GM13977 (cell line): Measurements from ENCODE around the gene LAIR1.
"Not testable (repeated sequence)": the region's sequence is repeated elsewhere in the genome, so short reads cannot be mapped to it uniquely, and the experiment has no call there.

Source experiments
- DNase-seq: peaks from one replicate; pipeline ENCODE4 v3.0.0; 2012; ENCODE audit warnings: low spot score
- CTCF ChIP-seq: IDR thresholded peaks from 2 replicates; pipeline ENCODE4 v1.5.1; 2012; ENCODE audit warnings: mild to moderate bottlenecking, control low read depth; ENCODE audit not compliant: insufficient read depth; ENCODE audit errors: extremely low read depth, missing control alignments
- in situ Hi-C: fragments of 300-500 bp; cut with MboI; formaldehyde crosslinking; loops from one replicate; pipeline ENCODE4 v1.12.0; 2022; ENCODE audit warnings: low sequenced_read_pairs, low pct_unique_long_range_greater_than_20kb, mixed read lengths, inconsistent platforms; ENCODE audit not compliant: unreplicated experiment

Gene LAIR1

DNA sequence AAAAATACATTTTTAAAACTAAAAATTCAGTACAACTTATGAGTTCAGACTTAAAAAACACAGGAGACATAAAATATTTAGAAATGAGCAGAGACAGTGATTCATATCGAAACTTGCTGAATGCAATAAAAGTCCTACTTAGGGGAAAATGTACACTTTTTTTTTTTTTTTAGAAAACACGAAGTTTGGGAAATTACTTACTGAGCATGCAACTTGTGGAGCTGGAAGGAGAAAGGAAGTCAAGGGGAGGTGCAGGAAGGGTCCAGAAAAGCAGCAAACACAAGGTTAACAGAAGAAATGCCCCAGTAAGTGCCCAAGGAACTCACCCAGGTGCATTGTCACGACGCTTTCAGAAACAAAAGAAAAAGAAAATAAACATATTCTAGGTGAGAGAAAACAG is 18.6 kb upstream of the LAIR1 start:
- in situ Hi-C loops, result no loop called here
- no peak for TF ChIP-seq CTCF
- no peak for DNase-seq

DNA sequence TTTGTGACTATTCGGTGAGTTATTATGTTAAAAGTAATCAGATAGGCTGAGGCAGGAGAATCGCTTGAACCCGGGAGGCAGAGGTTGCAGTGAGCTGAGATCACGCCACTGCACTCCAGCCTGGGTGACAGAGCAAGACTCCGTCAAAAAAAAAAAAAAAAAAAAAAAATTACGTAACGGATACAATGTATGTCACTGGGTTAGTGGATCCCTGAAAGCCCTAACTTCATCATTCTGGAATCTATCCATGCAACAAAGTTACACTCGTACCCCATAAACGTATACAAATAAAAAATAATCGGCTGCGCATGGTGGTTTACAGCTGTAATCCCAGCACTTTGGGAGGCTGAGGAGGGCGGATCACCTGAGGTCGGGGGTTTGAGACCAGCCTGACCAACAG is 17.3 kb upstream of the LAIR1 start:
- DNase-seq, in situ Hi-C loops: not testable (repeated sequence)

DNA sequence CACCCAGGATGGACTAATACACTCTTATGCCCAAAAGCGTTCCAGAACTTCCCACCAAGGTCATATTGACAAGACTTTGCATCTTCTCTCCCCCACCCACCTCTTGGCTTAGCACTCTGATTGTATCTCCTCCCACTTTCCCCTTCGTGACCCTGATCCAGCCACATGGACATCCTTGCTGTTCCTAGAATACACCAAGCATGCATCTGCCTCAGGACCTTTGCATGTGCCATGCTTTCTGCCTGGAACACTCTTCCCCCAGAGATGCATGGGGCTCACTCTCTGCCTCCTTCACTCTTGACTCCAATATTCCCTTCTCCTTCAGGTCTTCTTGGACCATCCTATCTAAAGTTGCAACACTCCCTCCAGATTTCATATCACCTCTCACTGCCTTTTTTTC is 16.2 kb upstream of the LAIR1 start:
- TF ChIP-seq CTCF, result no peak
- in situ Hi-C loops, result no loop called here

GRCh38 chr19:54379187-54379678 is 14.5 kb upstream of the LAIR1 start:
- in situ Hi-C loops, result no loop called here

More for the DNA sequence above, 16.2 kb upstream of the LAIR1 start:
- no peak for DNase-seq

DNA sequence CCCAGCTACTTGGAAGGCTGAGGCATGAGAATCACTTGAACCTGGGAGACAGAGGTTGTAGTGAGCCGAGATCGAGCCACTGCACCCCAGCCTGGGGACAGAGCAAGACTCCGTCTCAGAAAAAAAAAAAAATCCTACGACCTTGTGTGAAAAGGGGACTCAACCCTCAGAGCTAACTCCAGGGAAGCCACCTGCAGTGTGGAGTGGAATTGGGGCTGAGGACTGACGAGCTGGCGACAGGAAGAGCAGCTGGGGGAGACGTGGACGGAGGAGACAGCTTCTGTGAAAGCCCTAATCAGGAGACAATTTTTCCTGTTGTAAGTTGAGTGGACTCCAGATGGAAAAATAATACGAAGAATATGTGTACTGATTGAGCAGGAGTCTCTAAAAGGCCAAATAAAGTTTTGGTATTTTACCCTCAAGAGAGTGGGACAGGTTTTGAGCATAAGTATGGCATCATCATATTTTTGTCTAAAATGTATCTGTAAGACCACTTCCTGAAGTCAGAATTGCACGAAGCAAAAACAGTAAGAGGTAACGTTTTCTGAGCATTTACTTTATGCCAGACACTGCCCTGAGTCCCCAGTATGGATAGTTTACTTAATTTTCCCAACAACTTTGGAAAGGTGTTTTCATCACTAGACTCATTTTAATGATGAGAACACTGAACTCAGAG is 12.0 kb upstream of the LAIR1 start:
- no peak for DNase-seq
- no peak for TF ChIP-seq CTCF
- in situ Hi-C loops, result no loop called here

More at GRCh38 chr19:54379187-54379678, 14.5 kb upstream of the LAIR1 start:
- DNase-seq, result no peak
- TF ChIP-seq CTCF, result no peak

GRCh38 chr19:54375181-54375938 is 10.6 kb upstream of the LAIR1 start:
- in situ Hi-C loops, DNase-seq: not testable (repeated sequence)

- in situ Hi-C loops, result no loop called here
- DNase-seq, result peak; percentile 46
- no peak for TF ChIP-seq CTCF
These were observed 9.3 kb upstream of the LAIR1 start for GRCh38 chr19:54373781-54374631.

DNA sequence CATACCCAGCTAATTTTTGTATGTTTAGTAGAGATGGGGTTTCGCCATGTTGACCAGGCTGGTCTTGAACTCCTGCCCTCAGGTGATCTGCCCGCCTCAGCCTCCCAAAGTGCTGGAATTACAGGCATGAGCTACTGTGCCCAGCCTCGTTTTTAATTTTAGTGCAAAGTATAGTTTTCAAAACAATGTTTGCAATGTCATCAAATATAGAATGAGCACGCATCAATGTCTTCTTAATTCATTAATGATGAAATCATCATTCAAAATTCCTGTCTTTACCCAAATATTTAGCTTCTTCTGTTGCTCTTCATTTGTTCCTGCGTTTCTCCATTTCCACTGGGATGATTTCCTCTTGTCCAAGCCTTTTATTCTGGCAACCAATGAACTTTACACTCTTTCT is 6.7 kb upstream of the LAIR1 start:
- in situ Hi-C loops, result not testable (repeated sequence)

DNA sequence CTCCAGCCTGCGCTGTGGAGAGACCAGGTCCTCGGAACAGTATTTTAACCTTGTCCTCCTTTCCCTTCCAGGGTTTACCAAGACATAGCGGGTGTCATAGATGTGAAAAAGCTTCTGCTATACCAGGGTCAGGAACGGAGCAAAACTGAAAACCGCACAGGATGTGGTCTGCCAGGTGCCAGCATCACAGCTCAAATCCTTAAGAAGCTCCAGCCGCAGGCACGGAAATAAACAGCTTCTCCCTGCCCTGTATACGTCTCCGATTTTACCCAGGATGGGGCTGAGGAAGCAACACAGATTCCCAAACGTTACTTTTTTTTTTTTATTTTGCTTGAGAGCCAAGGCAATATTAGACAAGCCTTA is 5.7 kb upstream of the LAIR1 start:
- DNase-seq, in situ Hi-C loops: not testable (repeated sequence)

More for the DNA sequence above, 6.7 kb upstream of the LAIR1 start:
- not testable (repeated sequence) for DNase-seq

- DNase-seq, in situ Hi-C loops: not testable (repeated sequence)
These were observed 5.1 kb upstream of the LAIR1 start for GRCh38 chr19:54369688-54370433.
